Measurements from ENCODE around the gene NSMF. TPM values are rescaled to one million over a fixed set of nuclear protein-coding genes. Genes with fewer than 3 reads are reported as not detected.

The NSMF gene
- total RNA-seq, 3 donors from 2014 or later (not counting 1 experiment from before 2014, with no cell fraction given), result 78.1 to 111 (median 87.8) TPM

- H3K4me1 ChIP-seq (ENCODE audit: control insufficient read depth, insufficient read depth, low read length), result peaks cover 30% of the 10 kb centered on the region
- Mint-ChIP-seq H3K4me3 (no peak overlapping the region), H3K27me3 (ENCODE audit: low read depth in 2 of 2) (no peaks in the 10 kb centered on the region), H3K36me3 (no peaks in the 10 kb centered on the region), H3K4me1 (peaks cover 0 to 27% of the 10 kb centered on the region in 2 donors), H3K27ac (no peak overlapping the region), H3K9me3 (no peaks in the 10 kb centered on the region)
- 95% methylated on average over 23 of the region's 23 CpGs for WGBS (ENCODE audit: insufficient coverage)
- intact Hi-C loops (cut with micrococcal nuclease), result loop anchor here (5.0 kb wide), 1 partner anchor 43 kb away; the partner anchor contains the start of genes EXD3 and NOXA1
- H3K36me3 ChIP-seq (ENCODE audit: control insufficient read depth, insufficient read depth, low read length), result no peaks in the 10 kb centered on the region
- DNase-seq, result no peak
- no peaks in the 10 kb centered on the region for H3K9me3 ChIP-seq (ENCODE audit: control insufficient read depth, insufficient read depth, low read length)
- no peak overlapping the region for H3K27ac ChIP-seq (ENCODE audit: low read length)
- no peak for TF ChIP-seq CTCF (IDR thresholded peaks at IDR 0.05)
- H3K4me3 ChIP-seq (ENCODE audit: low read length), result no peak overlapping the region
- ATAC-seq, result no peak
- no peaks in the 10 kb centered on the region for H3K27me3 ChIP-seq (ENCODE audit: control insufficient read depth, insufficient read depth, low read length)
These were observed 6.0 kb upstream of the NSMF start for GRCh38 chr9:137465000-137465719.

GRCh38 chr9:137464291-137464999 is 5.3 kb upstream of the NSMF start:
- Mint-ChIP-seq H3K9me3 (no peaks in the 10 kb centered on the region), H3K4me1 (peaks cover 0 to 33% of the 10 kb centered on the region in 2 donors)
- intact Hi-C loops (cut with micrococcal nuclease), result loop anchor here (5.0 kb wide), 1 partner anchor 42 kb away; the partner anchor contains the start of genes EXD3 and NOXA1

GRCh38 chr9:137463931-137464290 is 4.8 kb upstream of the NSMF start:
- H3K27me3 Mint-ChIP-seq (ENCODE audit: low read depth in 2 of 2), result no peaks in the 10 kb centered on the region
- Histone ChIP-seq H3K4me1 (ENCODE audit: control insufficient read depth, insufficient read depth, low read length) (peaks cover 39% of the 10 kb centered on the region), H3K36me3 (ENCODE audit: control insufficient read depth, insufficient read depth, low read length) (no peaks in the 10 kb centered on the region), H3K4me3 (ENCODE audit: low read length) (no peak overlapping the region), H3K9me3 (ENCODE audit: control insufficient read depth, insufficient read depth, low read length) (no peaks in the 10 kb centered on the region), H3K27ac (ENCODE audit: low read length) (no peak overlapping the region), H3K27me3 (ENCODE audit: control insufficient read depth, insufficient read depth, low read length) (no peaks in the 10 kb centered on the region)
- ATAC-seq, result no peak
- H3K36me3 Mint-ChIP-seq, result no peaks in the 10 kb centered on the region
- H3K4me3 Mint-ChIP-seq, result no peak overlapping the region
- H3K27ac Mint-ChIP-seq, result no peak overlapping the region
- no peak for TF ChIP-seq CTCF (IDR thresholded peaks at IDR 0.05)
- intact Hi-C loops (cut with micrococcal nuclease), result loop anchor here (5.0 kb wide), 1 partner anchor 42 kb away; the partner anchor contains the start of genes EXD3 and NOXA1
- 98% methylated on average over 18 of the region's 18 CpGs for WGBS (ENCODE audit: insufficient coverage)
- no peaks in the 10 kb centered on the region for H3K9me3 Mint-ChIP-seq
- peaks cover 0 to 35% of the 10 kb centered on the region in 2 donors for H3K4me1 Mint-ChIP-seq
- no peak for DNase-seq

More at GRCh38 chr9:137464291-137464999, 5.3 kb upstream of the NSMF start:
- Mint-ChIP-seq H3K4me3 (no peak overlapping the region), H3K36me3 (no peaks in the 10 kb centered on the region), H3K27me3 (ENCODE audit: low read depth in 2 of 2) (no peaks in the 10 kb centered on the region), H3K27ac (no peak overlapping the region)
- no peak for TF ChIP-seq CTCF (IDR thresholded peaks at IDR 0.05)
- DNase-seq (no peak), ATAC-seq (no peak)
- no peaks in the 10 kb centered on the region for H3K9me3 ChIP-seq (ENCODE audit: control insufficient read depth, insufficient read depth, low read length)
- H3K4me1 ChIP-seq (ENCODE audit: control insufficient read depth, insufficient read depth, low read length), result peaks cover 37% of the 10 kb centered on the region
- no peak overlapping the region for H3K4me3 ChIP-seq (ENCODE audit: low read length)
- 98% methylated on average over 28 of the region's 28 CpGs for WGBS (ENCODE audit: insufficient coverage)
- H3K27ac ChIP-seq (ENCODE audit: low read length), result no peak overlapping the region
- H3K36me3 ChIP-seq (ENCODE audit: control insufficient read depth, insufficient read depth, low read length), result no peaks in the 10 kb centered on the region
- no peaks in the 10 kb centered on the region for H3K27me3 ChIP-seq (ENCODE audit: control insufficient read depth, insufficient read depth, low read length)
